Neuronal stem cell (in vitro differentiated cells): ENCODE results near the gene AXIN2.

ENCODE experiments used
- DNase-seq: peaks from one replicate; pipeline ENCODE4 v3.0.0-alpha.2; 2013; ENCODE audit warnings: low spot score
- H2AFZ ChIP-seq: one replicate; pipeline ENCODE4 v1.6.1; 2013; ENCODE audit warnings: mild to moderate bottlenecking, low read length, inconsistent platforms
- H2AK5ac ChIP-seq: 2 replicates; pipeline ENCODE4 v1.6.1; 2013; ENCODE audit warnings: low read depth, mild to moderate bottlenecking, inconsistent platforms, low read length, moderate library complexity, mixed read lengths
- H2BK120ac ChIP-seq: 2 replicates; pipeline ENCODE4 v1.6.1; 2013; ENCODE audit warnings: low read depth, mild to moderate bottlenecking, inconsistent platforms, low read length, moderate library complexity, mixed read lengths
- H2BK12ac ChIP-seq: one replicate; pipeline ENCODE4 v1.6.1; 2013; ENCODE audit warnings: low read length, inconsistent platforms
- H2BK15ac ChIP-seq: 2 replicates; pipeline ENCODE4 v1.6.1; 2013; ENCODE audit warnings: mild to moderate bottlenecking, low read length, inconsistent platforms, mixed read lengths
- H2BK5ac ChIP-seq: one replicate; pipeline ENCODE4 v1.6.1; 2013; ENCODE audit warnings: inconsistent platforms, mild to moderate bottlenecking, low read length, moderate library complexity
- H3K14ac ChIP-seq: one replicate; pipeline ENCODE4 v1.6.1; 2013; ENCODE audit warnings: low read length, inconsistent platforms
- H3K18ac ChIP-seq: 2 replicates; pipeline ENCODE4 v1.6.1; 2013; ENCODE audit warnings: low read length, inconsistent platforms
- H3K23ac ChIP-seq: 2 replicates; pipeline ENCODE4 v1.6.1; 2013; ENCODE audit warnings: low read depth, mild to moderate bottlenecking, mixed read lengths, low read length, inconsistent platforms; ENCODE audit not compliant: poor library complexity
- H3K27ac ChIP-seq: replicated peaks from 3 replicates; pipeline ENCODE4 v1.5.1; 2013; ENCODE audit warnings: low read length, inconsistent platforms
- H3K27me3 ChIP-seq, 3 experiments: 2 replicates each; pipeline ENCODE4 v1.6.1; 2013; ENCODE audit warnings: low read length in 3 of 3, mild to moderate bottlenecking in 2 of 3, inconsistent platforms in 1 of 3, low read depth in 1 of 3, mixed read lengths in 1 of 3, moderate library complexity in 1 of 3; ENCODE audit not compliant: control insufficient read depth in 3 of 3, insufficient read depth in 3 of 3
- H3K36me3 ChIP-seq, 2 donors: replicated peaks in 1 of 2; 2 replicates each; pipeline ENCODE4 v1.6.1; 2013; ENCODE audit warnings: low read length in 2 of 2; ENCODE audit not compliant: control insufficient read depth in 2 of 2, insufficient read depth in 2 of 2
- H3K4ac ChIP-seq: 2 replicates; pipeline ENCODE4 v1.6.1; 2013; ENCODE audit warnings: inconsistent platforms, mild to moderate bottlenecking, low read length, moderate library complexity
- H3K4me1 ChIP-seq, 2 donors: 1 replicate in 1 of 2; 2 replicates in 1 of 2; pipeline ENCODE4 v1.6.1; 2013; ENCODE audit warnings: low read length in 2 of 2, low read depth in 1 of 2; ENCODE audit not compliant: control insufficient read depth in 2 of 2, insufficient read depth in 1 of 2
- H3K4me2 ChIP-seq: one replicate; pipeline ENCODE4 v1.6.1; 2013; ENCODE audit warnings: mild to moderate bottlenecking, low read length, inconsistent platforms; ENCODE audit not compliant: insufficient read depth, poor library complexity, severe bottlenecking
- H3K4me3 ChIP-seq, 2 donors: 2 replicates each; pipeline ENCODE4 v1.5.1; 2013; ENCODE audit warnings: low read length in 2 of 2, mild to moderate bottlenecking in 2 of 2, inconsistent platforms in 1 of 2, moderate library complexity in 1 of 2
- H3K79me1 ChIP-seq: one replicate; pipeline ENCODE4 v1.6.1; 2013; ENCODE audit warnings: low read depth, mild to moderate bottlenecking, inconsistent platforms, low read length, moderate library complexity
- H3K9ac ChIP-seq: one replicate; pipeline ENCODE4 v1.6.1; 2013; ENCODE audit warnings: mild to moderate bottlenecking, low read depth, low read length, inconsistent platforms; ENCODE audit not compliant: poor library complexity
- H3K9me3 ChIP-seq, 2 donors: replicated peaks in 1 of 2; 2 replicates each; pipeline versions ENCODE3 to v1.6.1; 2013; ENCODE audit warnings: low read length in 2 of 2, mild to moderate bottlenecking in 2 of 2, inconsistent platforms in 1 of 2, low read depth in 1 of 2, mixed read lengths in 1 of 2, moderate library complexity in 1 of 2; ENCODE audit not compliant: control insufficient read depth in 2 of 2, insufficient read depth in 1 of 2
- H4K8ac ChIP-seq: one replicate; pipeline ENCODE4 v1.6.1; 2013; ENCODE audit warnings: low read depth, mild to moderate bottlenecking, inconsistent platforms, low read length, moderate library complexity
- H4K91ac ChIP-seq: one replicate; pipeline ENCODE4 v1.6.1; 2013; ENCODE audit warnings: low read length, low read depth, mild to moderate bottlenecking, inconsistent platforms; ENCODE audit not compliant: poor library complexity
- WGBS, 2 donors: extraction: QIAGEN DNeasy Blood & Tissue Kit; methylation state at CpG; one replicate each; pipeline ENCODE4 v1.1.7; 2013; ENCODE audit warnings: missing lambda C conversion rate in 2 of 2, mixed read lengths in 1 of 2; ENCODE audit not compliant: insufficient read length in 2 of 2, insufficient replicate concordance in 1 of 2; ENCODE audit errors: extremely low coverage in 2 of 2; 5-methylcytosine and 5-hydroxymethylcytosine counted together

The AXIN2 gene

GRCh38 chr17:65564793-65565192, 3.3 kb upstream of the AXIN2 start:
- WGBS, 2 donors: no CpG with 5 or more reads among the region's 8 CpGs

GRCh38 chr17:65562206-65562531, 721 bp upstream of the AXIN2 start:
- peak overlapping the region; percentile 82 for H2BK12ac ChIP-seq
- no peak overlapping the region for H4K91ac ChIP-seq
- H2AK5ac ChIP-seq: no peak overlapping the region
- no peak overlapping the region for H3K14ac ChIP-seq
- peak overlapping the region in 1 of 2 donors; percentile 44 for H3K4me3 ChIP-seq
- H3K36me3 ChIP-seq: peaks cover 0 to 5% of the 10 kb centered on the region in 2 donors
- no CpG with 5 or more reads among the region's 9 CpGs for WGBS, 2 donors
- H3K9ac ChIP-seq: peak overlapping the region; percentile 50
- no peak overlapping the region for H3K27ac ChIP-seq
- no peak overlapping the region for H2BK5ac ChIP-seq
- peaks cover 0 to 10% (median 0%) of the 10 kb centered on the region in 3 experiments for H3K27me3 ChIP-seq
- H4K8ac ChIP-seq: no peak overlapping the region
- peaks cover 2% of the 10 kb centered on the region for H3K79me1 ChIP-seq
- H3K4me1 ChIP-seq: peaks cover 16 to 29% of the 10 kb centered on the region in 2 donors
- H3K18ac ChIP-seq: peak overlapping the region; percentile 72
- DNase-seq: no peak
- peak overlapping the region; percentile 4 for H3K23ac ChIP-seq
- peak overlapping the region; percentile 93 for H2BK15ac ChIP-seq
- H3K9me3 ChIP-seq: no peaks in the 10 kb centered on the region
- peak overlapping the region; percentile 91 for H2AFZ ChIP-seq
- no peak overlapping the region for H3K4ac ChIP-seq
- H2BK120ac ChIP-seq: no peak overlapping the region
- H3K4me2 ChIP-seq: peak overlapping the region; percentile 60

More at GRCh38 chr17:65564793-65565192, 3.3 kb upstream of the AXIN2 start:
- no peak overlapping the region for H3K27ac ChIP-seq
- no peak overlapping the region for H2BK12ac ChIP-seq
- no peaks in the 10 kb centered on the region for H3K9me3 ChIP-seq
- H4K91ac ChIP-seq: no peak overlapping the region
- no peaks in the 10 kb centered on the region for H3K36me3 ChIP-seq
- no peak overlapping the region for H3K4ac ChIP-seq
- peak overlapping the region; percentile 85 for H2AFZ ChIP-seq
- H4K8ac ChIP-seq: no peak overlapping the region
- H2BK120ac ChIP-seq: no peak overlapping the region
- no peak overlapping the region for H2BK15ac ChIP-seq
- H3K4me3 ChIP-seq: no peak overlapping the region
- H3K4me1 ChIP-seq: peaks cover 5 to 13% of the 10 kb centered on the region in 2 donors
- H3K27me3 ChIP-seq: no peaks in the 10 kb centered on the region
- no peak overlapping the region for H2AK5ac ChIP-seq
- H2BK5ac ChIP-seq: no peak overlapping the region
- no peak overlapping the region for H3K18ac ChIP-seq
- no peak for DNase-seq
- no peak overlapping the region for H3K4me2 ChIP-seq
- H3K14ac ChIP-seq: no peak overlapping the region
- no peak overlapping the region for H3K9ac ChIP-seq
- H3K23ac ChIP-seq: no peak overlapping the region
- H3K79me1 ChIP-seq: no peaks in the 10 kb centered on the region

DNA sequence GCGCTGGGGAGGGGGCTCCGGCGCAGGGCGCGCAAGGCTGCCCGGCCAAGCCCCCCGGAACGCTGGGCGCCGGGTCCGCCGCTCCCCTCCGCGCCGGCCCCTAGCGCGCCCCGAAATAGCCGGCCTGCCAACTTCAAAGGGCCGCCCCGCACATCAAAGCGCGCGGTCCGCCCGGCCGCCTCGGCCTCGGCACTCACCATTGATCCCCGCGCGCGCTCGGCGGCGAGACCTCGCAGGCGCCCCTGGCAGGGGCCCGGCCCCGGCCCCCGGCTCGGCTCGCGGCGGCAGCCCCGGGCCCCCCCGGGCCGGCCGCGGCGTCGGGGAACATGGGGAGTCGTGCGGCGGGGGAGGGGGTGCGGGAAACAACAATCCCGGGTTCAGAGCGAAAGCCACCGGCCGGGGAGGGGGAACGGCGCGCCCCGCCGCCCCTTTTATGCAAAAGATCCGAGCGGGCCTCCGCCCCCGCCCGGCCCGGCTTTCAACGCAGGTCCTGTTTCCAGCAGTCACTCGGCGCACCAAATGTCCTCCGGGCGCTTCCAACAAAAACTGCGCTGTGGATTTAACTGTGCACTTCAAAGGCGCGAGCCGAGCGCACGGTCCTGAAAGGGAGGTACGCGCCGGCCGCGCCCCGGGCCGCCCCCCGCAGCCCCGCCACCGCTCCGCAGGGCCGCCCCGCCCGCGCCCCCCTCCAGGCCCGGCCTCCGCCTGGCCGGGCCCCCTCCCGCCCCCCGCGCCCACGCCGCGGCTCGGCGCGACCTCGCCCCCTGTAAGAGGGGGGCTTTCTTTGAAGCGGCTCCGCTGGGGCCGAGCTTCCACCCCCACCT, 608 bp downstream of the AXIN2 start:
- peak overlapping the region; percentile 88 for H2AFZ ChIP-seq
- DNase-seq: peak; percentile 90
- WGBS, 2 donors: no CpG with 5 or more reads among the region's 113 CpGs
- peaks cover 0 to 10% (median 0%) of the 10 kb centered on the region in 3 experiments for H3K27me3 ChIP-seq
- peak overlapping the region; percentile 86 for H2BK15ac ChIP-seq
- peak overlapping the region; percentile 27 for H2BK120ac ChIP-seq
- no peak overlapping the region for H4K8ac ChIP-seq
- peaks cover 0 to 5% of the 10 kb centered on the region in 2 donors for H3K36me3 ChIP-seq
- H2AK5ac ChIP-seq: no peak overlapping the region
- H2BK5ac ChIP-seq: peak overlapping the region; percentile 99
- peak overlapping the region; percentile 75 for H2BK12ac ChIP-seq
- H3K4me2 ChIP-seq: peak overlapping the region; percentile 75
- peak overlapping the region; percentile 94 for H3K18ac ChIP-seq
- H3K14ac ChIP-seq: no peak overlapping the region
- no peak overlapping the region for H3K4ac ChIP-seq
- H3K27ac ChIP-seq: peak overlapping the region; percentile 94
- peaks cover 6% of the 10 kb centered on the region for H3K79me1 ChIP-seq
- peak overlapping the region; percentile 61 to 86 for H3K4me3 ChIP-seq
- no peak overlapping the region for H3K23ac ChIP-seq
- H4K91ac ChIP-seq: no peak overlapping the region
- H3K9me3 ChIP-seq: no peaks in the 10 kb centered on the region
- H3K4me1 ChIP-seq: peaks cover 19 to 40% of the 10 kb centered on the region in 2 donors
- peak overlapping the region; percentile 66 for H3K9ac ChIP-seq
